Body of pancreas (tissue), 4 donors: ENCODE measurements around the gene PGP. TPM values are rescaled to one million over a fixed set of nuclear protein-coding genes. Genes with fewer than 3 reads are reported as not detected.

ENCODE experiments used
- ATAC-seq: fragments of 150-250 bp; one replicate; pipeline ENCODE4 v1.9.1; 2016
- DNase-seq, 4 donors: peaks; one replicate each; pipeline ENCODE4 v3.0.0-alpha.2; 2019
- H3K27ac ChIP-seq, 4 donors: fragments of 200-600 bp; sonication (generic); 1 replicate in 3 of 4; 2 replicates in 1 of 4; pipeline versions ENCODE4 v1.5.1 to v1.6.1; 2016 to 2019; ENCODE audit warnings: mild to moderate bottlenecking in 1 of 4, mixed read lengths in 1 of 4, moderate library complexity in 1 of 4
- H3K27me3 ChIP-seq, 2 donors: fragments of 200-600 bp; sonication (generic); one replicate each; pipeline ENCODE4 v1.6.0; 2016; ENCODE audit warnings: mild to moderate bottlenecking in 1 of 2
- H3K36me3 ChIP-seq, 2 donors: fragments of 200-600 bp; sonication (generic); replicated peaks in 1 of 2; 2 replicates each; pipeline ENCODE4 v1.5.1; 2016; ENCODE audit warnings: low read depth in 2 of 2; ENCODE audit not compliant: insufficient read depth in 1 of 2
- H3K4me1 ChIP-seq: fragments of 200-600 bp; sonication (generic); one replicate; pipeline ENCODE4 v1.6.0; 2016
- H3K4me3 ChIP-seq, 2 donors: fragments of 200-600 bp; sonication (generic); 1 replicate in 1 of 2; 2 replicates in 1 of 2; pipeline ENCODE4 v1.5.1; 2016 to 2019
- H3K9me3 ChIP-seq, 3 donors: fragments of 200-600 bp; sonication (generic); 1 replicate in 2 of 3; 2 replicates in 1 of 3; pipeline ENCODE4 v1.5.1; 2016
- POLR2A ChIP-seq, 3 donors: fragments of 450-650 bp; IDR thresholded peaks; one replicate each; pipeline ENCODE4 v1.6.1; 2016; ENCODE audit warnings: antibody characterized with exemption in 3 of 3, mild to moderate bottlenecking in 2 of 3
- WGBS, 2 donors: methylation state at CpG; one replicate each; pipeline ENCODE4 v1.1.5; 2017; 5-methylcytosine and 5-hydroxymethylcytosine counted together
- intact Hi-C: fragments of 100-400 bp; cut with DNase I; formaldehyde crosslinking; loops from one replicate; pipeline ENCODE4 v1.15.1; 2023
- total RNA-seq, 2 donors: library from RNA; depleted of rRNA; stranded (reverse); fragments of >200 nt; gene quantifications; one replicate each; pipeline ENCODE4 v1.1.0, GENCODE V29; 2016
- TF ChIP-seq, protein P1 (sequence below), 7 experiments: fragments of 450-650 bp in 4 of 7; fragments of 200-600 bp in 3 of 7; sonication (generic) in 3 of 7; IDR thresholded peaks; one replicate each; pipeline ENCODE4 v1.5.1; 2016 to 2019; ENCODE audit warnings: antibody characterized with exemption in 7 of 7

Gene PGP
- total RNA-seq, 2 donors from 2014 or later = 7.8 to 15.8 TPM

DNA sequence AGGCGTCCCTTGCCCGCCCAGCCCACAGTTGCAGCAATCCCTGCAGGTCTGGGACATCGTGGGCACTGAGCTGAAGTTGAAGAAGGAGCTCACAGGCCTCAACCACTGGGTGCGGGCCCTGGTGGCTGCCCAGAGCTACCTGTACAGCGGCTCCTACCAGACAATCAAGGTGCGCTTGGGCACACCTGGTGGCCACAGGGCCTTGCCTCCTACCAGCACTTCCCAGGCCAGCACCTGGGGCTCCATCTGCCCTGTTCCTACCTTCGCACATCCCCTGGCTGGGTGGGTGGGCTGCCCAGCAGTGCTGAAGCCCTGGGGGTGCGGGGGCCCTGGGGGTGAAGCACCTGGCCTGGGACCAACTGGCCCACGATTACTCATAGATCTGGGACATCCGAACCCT is 39.2 kb downstream of the PGP start:
- DNase-seq = no peak
- no peak for ATAC-seq
- H3K27ac ChIP-seq = no peak overlapping the region
- no peaks in the 10 kb centered on the region for H3K4me1 ChIP-seq
- no peak for TF ChIP-seq POLR2A (IDR thresholded peaks at IDR 0.05)
- TF ChIP-seq, protein P1, sequence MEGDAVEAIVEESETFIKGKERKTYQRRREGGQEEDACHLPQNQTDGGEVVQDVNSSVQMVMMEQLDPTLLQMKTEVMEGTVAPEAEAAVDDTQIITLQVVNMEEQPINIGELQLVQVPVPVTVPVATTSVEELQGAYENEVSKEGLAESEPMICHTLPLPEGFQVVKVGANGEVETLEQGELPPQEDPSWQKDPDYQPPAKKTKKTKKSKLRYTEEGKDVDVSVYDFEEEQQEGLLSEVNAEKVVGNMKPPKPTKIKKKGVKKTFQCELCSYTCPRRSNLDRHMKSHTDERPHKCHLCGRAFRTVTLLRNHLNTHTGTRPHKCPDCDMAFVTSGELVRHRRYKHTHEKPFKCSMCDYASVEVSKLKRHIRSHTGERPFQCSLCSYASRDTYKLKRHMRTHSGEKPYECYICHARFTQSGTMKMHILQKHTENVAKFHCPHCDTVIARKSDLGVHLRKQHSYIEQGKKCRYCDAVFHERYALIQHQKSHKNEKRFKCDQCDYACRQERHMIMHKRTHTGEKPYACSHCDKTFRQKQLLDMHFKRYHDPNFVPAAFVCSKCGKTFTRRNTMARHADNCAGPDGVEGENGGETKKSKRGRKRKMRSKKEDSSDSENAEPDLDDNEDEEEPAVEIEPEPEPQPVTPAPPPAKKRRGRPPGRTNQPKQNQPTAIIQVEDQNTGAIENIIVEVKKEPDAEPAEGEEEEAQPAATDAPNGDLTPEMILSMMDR (IDR thresholded peaks at IDR 0.05) = no peak
- 94 to 95% methylated on average over 5 to 10 of the region's 10 CpGs for WGBS, 2 donors
- intact Hi-C loops = no loop called here
- no peak overlapping the region for H3K4me3 ChIP-seq
- peaks cover 10 to 23% of the 10 kb centered on the region in 2 donors for H3K36me3 ChIP-seq
- H3K9me3 ChIP-seq = no peaks in the 10 kb centered on the region
- H3K27me3 ChIP-seq = no peaks in the 10 kb centered on the region

DNA sequence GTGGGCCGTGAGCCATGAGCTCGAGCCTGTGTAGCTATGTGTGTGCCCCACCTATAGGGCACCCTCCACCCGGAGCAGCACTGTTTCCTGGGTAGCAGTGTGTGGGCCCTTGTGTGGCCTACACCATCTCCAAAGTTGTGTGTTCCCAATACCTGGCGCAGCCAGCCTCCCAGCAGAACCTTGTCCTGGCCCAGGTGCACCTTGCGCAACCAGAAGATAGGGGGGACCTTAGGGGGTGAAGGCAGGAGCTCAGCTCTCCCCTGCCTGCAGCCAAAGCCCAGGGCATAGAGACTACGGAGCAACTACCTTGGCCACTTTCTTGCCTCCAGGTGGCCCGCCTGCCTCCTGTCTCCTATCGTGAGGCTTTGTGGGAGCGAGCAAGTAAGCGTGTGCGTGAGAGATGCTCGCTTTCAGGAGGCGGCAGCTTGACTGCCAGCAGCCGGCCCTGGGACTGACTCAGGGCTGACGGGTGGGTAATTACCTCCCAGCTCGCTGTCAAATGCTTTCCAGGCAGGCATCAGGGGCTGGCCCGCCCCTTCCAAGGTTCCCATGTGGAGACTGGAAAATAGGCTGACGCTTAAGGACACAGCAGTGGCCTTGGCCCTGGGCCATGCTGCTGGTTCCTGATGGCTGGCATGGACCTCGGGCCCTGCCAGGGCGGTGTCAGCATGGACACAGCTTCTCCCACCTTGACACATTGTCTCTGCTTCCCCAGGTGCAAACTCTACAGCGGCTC is 40.1 kb downstream of the PGP start:
- DNase-seq (no peak), ATAC-seq (no peak)
- Histone ChIP-seq H3K36me3 (peaks cover 10 to 23% of the 10 kb centered on the region in 2 donors), H3K9me3 (no peaks in the 10 kb centered on the region), H3K27ac (no peak overlapping the region), H3K27me3 (no peaks in the 10 kb centered on the region), H3K4me3 (no peak overlapping the region), H3K4me1 (no peaks in the 10 kb centered on the region)
- 91 to 92% methylated on average over 11 to 20 of the region's 21 CpGs for WGBS, 2 donors
- intact Hi-C loops = no loop called here
- TF ChIP-seq, protein P1 (IDR thresholded peaks at IDR 0.05) = no peak
- no peak for TF ChIP-seq POLR2A (IDR thresholded peaks at IDR 0.05)

DNA sequence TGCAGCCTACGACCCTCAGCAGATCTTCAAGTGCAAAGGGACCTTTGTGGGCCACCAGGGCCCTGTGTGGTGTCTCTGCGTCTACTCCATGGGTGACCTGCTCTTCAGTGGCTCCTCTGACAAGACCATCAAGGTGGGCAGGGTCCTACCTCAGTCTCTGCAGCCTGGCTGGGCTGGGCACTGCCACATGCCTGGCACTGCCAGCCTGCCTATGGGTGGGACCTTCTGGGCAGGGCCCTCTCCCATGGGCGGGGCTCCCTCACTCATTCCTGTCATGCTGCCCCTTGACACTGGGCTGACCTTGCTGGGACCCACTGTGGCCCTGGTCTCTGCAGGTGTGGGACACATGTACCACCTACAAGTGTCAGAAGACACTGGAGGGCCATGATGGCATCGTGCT is 40.7 kb downstream of the PGP start:
- no peak overlapping the region for H3K4me3 ChIP-seq
- H3K27ac ChIP-seq = no peak overlapping the region
- DNase-seq (no peak), ATAC-seq (no peak)
- no peaks in the 10 kb centered on the region for H3K27me3 ChIP-seq
- H3K36me3 ChIP-seq = peaks cover 10 to 23% of the 10 kb centered on the region in 2 donors
- WGBS, 2 donors = 92 to 93% methylated on average over 3 to 4 of the region's 4 CpGs
- TF ChIP-seq POLR2A (IDR thresholded peaks at IDR 0.05) = no peak
- TF ChIP-seq, protein P1 (IDR thresholded peaks at IDR 0.05) = no peak
- no peaks in the 10 kb centered on the region for H3K9me3 ChIP-seq
- intact Hi-C loops = no loop called here
- no peaks in the 10 kb centered on the region for H3K4me1 ChIP-seq

DNA sequence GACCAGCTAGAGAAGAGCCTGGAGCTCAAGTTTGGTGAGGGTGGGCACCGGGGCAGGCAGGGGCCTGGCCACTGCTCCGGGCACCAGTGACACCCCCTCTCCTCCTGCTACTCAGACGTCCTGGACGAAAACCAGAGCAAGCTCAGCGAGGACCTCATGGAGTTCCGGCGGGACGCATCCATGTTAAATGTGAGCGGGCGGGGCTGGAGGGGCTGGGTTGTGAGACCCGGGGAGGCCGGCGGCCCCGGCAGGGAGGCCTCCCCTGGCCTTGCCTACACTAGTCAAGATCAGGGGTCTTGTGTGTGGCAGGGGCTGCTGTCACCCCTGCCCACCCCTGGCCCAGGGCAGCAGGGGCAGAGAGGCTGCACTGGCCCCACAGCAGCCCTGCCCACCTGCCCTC is 41.3 kb downstream of the PGP start:
- intact Hi-C loops = no loop called here
- Histone ChIP-seq H3K27ac (no peak overlapping the region), H3K36me3 (peaks cover 10 to 23% of the 10 kb centered on the region in 2 donors), H3K4me1 (no peaks in the 10 kb centered on the region), H3K27me3 (no peaks in the 10 kb centered on the region), H3K4me3 (no peak overlapping the region), H3K9me3 (no peaks in the 10 kb centered on the region)
- DNase-seq = no peak
- TF ChIP-seq, protein P1 (IDR thresholded peaks at IDR 0.05) = no peak
- no peak for TF ChIP-seq POLR2A (IDR thresholded peaks at IDR 0.05)
- ATAC-seq = no peak
- WGBS, 2 donors = 90 to 93% methylated on average over 13 to 14 of the region's 14 CpGs
